Stimulated activated CD4-positive, alpha-beta T cell treated with anti-CD3 and anti-CD28 coated beads, Interleukin-1b, Interleukin-23, amount 100 ng/mL, for 4 hours (primary cell): Measurements from ENCODE around the gene ZC3H6.
"Not testable (repeated sequence)": the region's sequence is repeated elsewhere in the genome, so short reads cannot be mapped to it uniquely, and the experiment has no call there.

Experiments
- DNase-seq, 2 donors: peaks; one replicate each; pipeline ENCODE4 v3.0.0-alpha.2; 2020; ENCODE audit warnings: low read depth in 2 of 2

Gene ZC3H6

GRCh38 chr2:112332123-112332696 lies 56.8 kb downstream of the ZC3H6 start:
- no peak for DNase-seq

- no peak for DNase-seq
These were observed 60.2 kb downstream of the ZC3H6 start for GRCh38 chr2:112335600-112335999.

GRCh38 chr2:112339986-112340385 lies 64.6 kb downstream of the ZC3H6 start:
- DNase-seq = no peak

DNA sequence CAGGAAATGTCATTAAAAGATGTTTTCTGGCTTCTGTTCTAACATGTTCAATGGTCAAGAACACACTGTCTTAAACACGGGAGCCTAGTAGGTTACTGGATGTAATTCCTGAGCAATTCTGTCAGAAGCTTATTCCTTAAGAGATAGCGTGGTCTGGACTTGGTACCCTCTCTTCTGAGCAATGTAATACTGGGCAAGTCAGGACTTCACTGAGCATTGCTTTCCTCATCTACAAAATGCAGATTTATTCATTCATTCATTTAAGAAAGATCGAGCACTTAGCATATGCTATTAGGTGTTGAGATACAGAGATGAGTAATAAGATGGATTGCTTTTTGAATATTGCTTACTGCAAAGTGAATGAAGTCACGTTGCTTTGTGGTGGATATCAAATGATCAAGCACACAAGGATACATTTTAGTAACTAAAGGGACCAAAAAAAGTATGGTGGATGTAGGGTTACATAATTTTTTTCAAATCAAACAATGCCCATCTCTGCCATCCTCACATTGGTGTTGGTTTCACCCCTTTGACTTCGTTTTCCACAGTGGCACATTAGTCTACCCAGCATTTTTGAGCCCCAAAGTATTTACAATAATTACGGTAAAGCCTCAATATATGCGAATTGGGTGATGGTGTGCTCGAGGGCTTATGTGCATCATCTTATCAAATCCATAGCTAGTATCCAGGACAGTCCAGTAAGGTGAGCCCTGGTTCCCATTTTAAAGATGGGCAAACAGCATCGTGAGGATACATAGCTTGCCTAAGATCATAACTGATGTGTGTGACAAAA lies 65.3 kb downstream of the ZC3H6 start:
- DNase-seq = no peak

GRCh38 chr2:112342067-112342550 lies 66.7 kb downstream of the ZC3H6 start:
- no peak for DNase-seq

DNA sequence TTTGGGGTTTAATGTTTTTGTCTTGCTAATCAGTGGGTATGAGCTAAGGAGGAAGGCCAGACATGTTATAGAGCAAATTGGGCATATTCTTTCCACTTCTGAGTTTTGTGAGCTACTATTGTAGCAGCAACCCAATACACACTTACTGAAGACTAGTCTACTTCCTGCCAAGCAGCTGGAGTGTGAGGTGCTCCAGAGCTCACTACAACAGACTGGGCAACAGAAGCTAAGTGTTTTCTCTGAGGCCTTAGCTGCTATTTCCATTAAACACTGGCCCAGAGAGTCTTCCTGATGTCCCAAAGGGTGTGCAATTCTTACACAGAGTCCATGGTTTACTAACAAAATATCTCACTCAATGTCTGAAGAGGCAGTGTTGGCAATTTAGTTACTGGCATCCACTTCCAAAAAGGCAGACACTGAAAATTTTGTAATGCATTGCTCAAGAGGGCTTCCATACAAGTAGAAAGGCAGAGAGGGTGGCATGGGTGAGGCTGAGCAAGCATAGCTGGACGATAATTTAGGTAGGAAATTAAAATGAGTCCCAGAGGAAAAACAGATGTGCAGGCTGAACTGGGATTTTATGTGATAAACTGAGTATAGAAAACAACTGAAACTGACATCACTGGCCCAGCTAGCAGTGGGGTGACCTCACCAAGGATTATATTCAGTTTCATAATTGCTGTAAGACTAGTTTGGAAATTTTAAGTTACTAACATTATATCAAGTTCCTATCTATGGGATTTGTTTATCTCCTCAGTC lies 68.6 kb downstream of the ZC3H6 start:
- no peak for DNase-seq

DNA sequence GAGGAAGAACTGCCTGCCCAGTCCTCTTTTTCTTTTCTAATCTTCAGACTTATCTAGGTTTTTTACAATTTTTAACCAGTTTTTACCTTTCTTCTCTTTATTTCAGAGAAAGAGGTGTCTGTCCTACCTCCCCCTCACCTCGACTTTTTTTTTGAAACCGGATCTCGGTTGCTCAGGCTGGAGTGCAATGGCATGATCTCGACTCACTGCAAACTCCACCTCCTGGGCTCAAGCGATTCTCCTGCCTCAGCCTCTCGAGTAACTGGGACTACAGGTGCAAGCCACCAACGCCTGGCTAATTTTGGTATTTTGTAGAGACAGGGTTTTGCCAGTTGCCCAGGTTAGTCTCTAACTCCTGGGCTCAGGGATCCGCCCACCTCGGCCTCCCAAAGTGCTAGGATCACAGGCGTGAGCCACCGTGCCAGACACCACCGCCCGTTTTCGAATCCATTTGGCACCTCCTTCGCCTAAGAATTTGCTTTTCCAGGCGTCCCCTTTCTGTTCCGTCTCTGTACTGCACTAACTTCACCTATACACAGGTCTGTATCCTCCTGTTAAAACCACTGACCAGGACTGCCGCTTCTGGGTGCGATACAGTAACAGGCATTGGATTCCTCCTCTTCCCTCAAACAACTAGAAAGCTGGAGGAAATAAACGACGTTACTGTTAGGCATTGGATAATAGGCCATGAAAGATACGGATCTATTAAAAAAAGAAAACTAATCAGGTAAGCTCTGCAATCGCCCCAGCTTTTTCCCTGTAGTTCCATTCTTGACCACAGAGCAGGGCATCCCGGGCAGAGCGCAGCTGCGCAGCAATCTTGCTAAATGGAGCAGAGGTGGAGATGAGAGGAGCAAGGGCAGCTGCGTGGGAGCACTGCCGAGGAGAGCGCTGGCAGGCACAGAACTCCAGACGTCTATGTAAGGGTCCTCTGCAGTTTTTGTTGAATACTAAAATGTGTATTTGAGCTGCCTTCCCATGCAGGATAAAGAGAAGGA lies 69.9 kb downstream of the ZC3H6 start:
- DNase-seq = no peak

GRCh38 chr2:112352292-112352691 lies 76.9 kb downstream of the ZC3H6 start:
- not testable (repeated sequence) for DNase-seq

GRCh38 chr2:112352809-112353603 lies 77.6 kb downstream of the ZC3H6 start:
- DNase-seq = not testable (repeated sequence)

- DNase-seq = not testable (repeated sequence)
These were observed 78.9 kb downstream of the ZC3H6 start for GRCh38 chr2:112354335-112354734.

GRCh38 chr2:112360055-112360454 lies 84.7 kb downstream of the ZC3H6 start:
- DNase-seq = not testable (repeated sequence)
